HG02571 (cell line): ENCODE data around the gene PTPRG.

ENCODE experiments used
- ATAC-seq: cut with Tn5 transposase; IDR thresholded peaks from one replicate; pipeline ENCODE4 v1.9.1; 2021; ENCODE audit warnings: mild to moderate bottlenecking, moderate library complexity; ENCODE audit not compliant: unreplicated experiment

Gene PTPRG

DNA sequence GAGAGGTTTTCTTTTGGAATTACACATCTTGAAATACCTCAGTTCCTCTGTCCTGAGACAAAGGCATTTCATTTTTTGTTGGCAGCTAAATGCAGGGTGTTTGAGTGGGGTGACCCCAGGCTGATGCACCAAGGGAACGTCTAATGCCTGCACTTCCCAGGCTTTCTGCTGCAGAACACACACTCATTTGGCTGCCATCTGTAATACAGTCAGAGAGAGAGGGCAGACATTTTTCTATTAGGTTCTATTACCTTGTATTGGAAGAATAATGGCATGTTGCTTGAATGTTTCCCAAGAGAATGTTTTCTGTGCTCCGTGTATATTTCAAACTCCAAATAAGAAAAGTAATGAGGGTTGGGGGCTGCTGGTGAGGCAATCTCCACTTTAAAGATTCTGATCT is 87.1 kb downstream of the PTPRG start:
- ATAC-seq = no peak

DNA sequence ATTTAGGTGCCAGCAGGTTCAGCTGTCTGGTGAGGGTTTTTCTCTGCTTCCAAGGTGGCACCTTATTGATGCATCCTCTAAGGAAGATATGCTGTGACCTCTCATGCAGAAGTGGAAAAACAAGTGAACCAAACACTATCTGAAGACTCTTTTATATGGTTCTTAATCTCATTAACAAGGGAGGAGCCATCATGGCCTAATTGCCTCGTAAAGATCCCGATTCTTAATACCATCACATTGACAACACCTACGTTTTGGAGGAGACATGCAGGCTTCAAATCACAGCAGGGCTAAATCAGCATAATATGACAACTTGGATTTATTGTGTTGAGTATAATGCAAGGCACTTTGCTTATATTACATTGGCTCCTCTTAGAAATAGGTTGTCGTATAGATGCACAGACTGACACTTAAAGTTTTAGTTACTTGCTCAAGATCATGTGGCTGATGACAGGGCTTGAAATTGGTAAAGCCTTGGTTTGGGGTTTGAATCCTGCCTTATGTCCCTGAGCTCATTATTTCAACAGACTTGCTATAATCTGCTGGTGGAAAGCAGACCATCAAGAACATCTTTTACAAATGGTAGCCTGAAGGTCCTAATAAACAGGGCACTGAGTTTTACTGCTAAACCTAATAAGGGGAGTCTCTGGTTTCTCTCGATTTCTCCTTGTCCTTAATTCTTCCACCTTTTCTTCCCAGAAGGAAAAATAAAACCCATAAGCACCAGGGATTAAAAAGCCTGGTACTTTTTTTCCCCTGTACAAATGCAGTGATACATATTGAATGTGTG is 88.2 kb downstream of the PTPRG start:
- no peak for ATAC-seq

DNA sequence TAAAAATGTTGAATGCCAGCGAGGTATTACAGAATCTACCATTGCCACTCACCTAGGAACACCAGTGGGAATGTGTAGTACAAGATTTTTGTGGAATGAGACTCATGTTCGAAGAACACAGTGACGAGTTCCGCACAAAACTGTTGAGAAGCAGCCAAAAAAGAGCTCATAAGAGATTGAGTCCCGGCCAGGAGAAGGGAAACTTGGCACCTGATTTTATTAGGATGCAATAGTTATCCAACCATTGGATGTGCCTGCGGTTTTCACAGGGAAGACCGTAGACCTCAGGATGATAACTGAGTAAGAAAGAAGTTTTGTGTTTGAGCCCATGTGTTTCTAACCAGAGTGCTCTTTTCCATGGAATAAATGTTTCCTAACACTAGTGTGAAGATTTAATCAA is 88.9 kb downstream of the PTPRG start:
- no peak for ATAC-seq

DNA sequence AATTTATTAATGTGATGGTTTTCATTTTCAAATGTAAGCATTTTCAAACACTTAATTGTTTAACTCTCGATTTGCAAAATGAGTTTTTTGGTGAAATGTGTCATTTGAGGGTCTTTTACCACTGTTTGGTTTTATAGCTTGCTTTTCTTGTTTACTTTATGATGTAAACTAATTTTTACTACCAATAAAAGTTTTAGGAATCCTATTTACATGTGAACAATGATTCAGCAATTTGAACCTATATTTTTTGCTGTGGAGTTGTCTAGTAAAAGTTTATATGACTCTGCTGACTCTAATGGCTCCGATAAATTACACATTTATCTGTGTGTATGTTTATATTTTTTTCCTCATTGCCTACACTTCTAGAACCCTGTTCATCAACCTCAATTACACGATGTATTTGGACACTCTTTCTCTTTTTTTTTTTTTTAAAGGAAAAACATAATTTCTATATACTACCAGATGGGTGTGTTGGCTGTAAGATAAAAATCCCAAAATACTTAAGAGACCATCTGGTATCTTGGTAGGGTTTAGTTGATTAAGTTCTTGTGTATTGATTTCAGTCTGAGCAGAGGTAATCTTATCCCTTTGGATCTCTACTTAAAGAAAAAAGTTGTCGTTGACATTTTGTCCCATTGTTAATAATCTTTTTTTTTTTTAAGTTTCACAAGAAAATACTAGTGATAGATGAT is 89.5 kb downstream of the PTPRG start:
- ATAC-seq = no peak

DNA sequence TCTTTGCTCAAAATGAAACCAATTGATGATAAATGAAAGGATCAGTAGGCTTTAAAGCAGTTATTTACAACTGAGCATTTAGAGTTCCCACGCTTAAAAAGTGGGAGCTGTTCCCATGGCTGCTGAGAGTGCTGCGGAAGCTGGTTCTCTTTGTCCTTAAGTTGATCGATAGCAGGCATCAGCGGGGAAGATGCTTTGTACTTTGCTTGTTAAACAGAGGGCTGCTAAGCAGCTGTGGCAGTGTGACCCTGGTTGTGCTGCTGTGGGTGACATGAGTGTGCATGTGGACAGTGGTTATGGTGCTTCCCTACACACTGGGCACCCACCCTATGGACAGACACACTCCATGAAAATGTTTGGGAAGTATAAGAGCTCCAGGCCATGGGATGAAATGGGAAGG is 96.3 kb downstream of the PTPRG start:
- no peak for ATAC-seq

DNA sequence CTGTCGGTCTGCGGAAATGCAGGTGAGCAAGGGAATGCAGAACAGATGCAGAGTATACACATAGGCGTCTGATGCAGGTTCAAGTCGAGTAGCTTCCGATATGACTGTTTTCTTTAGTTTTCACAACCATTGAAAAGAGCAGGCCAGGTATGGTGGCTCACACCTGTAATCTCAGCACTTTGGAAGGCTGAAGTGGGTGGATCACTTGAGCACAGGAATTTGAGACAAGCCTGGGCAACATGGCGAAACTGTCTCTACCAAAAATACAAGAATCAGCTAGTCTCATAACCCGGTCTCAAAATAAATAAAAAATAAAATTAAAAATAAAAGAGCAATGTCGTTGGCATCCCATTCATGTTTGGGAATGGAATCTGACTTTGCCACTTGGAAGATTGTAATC is 101.5 kb downstream of the PTPRG start:
- ATAC-seq = no peak

DNA sequence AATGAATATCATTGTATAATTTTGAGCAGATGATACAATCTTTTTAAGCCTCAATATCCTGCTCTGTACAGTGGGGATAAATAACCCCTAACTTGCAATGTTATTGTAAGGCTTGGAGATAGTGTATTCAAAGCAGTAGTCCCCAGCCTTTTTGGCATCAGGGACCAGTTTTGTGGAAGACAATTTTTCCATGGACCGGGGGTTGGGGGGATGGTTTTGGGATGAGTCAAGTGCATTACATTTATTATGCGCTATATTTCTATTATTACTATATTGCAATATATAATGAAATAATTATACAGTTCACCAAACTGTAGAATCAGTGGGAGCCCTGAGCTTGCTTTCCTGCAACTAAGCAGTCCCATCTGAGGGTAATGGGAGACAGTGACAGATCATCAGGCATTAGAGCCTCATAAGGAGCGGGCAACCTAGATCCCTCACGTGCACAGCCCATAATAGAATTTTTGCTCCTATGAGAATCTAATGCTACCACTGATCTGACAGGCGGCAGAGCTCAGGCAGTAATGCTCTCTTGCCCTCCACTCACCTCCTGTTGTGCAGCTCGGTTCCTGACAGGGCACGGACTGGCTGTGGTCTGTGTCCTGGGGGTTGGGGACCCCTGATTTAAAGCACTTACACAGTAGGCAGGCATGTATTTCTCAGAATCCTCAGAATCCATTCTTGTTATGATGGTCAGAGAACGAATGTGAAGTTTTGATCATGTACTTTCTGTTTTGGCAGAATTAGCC is 102.2 kb downstream of the PTPRG start:
- no peak for ATAC-seq

DNA sequence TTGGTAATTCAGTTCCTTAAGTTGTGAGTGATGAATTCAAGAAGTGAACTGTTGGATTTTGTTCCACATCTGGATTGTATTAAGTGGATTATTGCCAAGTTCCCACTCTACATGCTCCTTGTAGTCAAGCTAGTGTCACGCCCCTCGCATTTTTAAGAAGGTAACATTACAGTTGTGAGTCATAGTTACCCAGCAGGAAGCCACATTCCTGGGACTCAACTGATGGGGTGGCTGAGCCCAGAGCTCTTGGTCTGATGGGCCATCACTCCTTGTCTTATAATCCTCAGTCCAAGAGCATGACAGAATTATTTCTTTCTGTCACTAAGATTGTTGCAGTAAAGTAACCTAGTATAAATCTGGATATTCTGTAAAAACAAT is 102.7 kb downstream of the PTPRG start:
- ATAC-seq = no peak

DNA sequence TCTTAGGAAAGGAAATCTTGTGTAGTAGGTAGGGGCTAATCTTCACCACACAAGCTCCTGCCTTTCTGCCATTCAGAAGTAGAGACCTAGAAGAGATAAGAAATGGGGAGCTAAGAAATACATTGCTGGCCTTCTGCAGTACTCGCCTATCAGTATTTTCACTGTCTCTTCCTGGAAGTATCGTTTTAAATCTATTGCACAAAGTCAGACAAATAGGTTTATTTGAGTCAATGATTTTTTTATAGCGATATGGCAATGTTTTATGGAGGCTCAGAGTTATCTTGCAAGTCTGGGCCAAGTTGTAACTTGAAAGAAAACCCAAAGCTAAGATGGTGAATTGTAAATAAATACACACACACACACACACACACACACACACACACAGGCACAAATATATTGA is 103.8 kb downstream of the PTPRG start:
- ATAC-seq = no peak

DNA sequence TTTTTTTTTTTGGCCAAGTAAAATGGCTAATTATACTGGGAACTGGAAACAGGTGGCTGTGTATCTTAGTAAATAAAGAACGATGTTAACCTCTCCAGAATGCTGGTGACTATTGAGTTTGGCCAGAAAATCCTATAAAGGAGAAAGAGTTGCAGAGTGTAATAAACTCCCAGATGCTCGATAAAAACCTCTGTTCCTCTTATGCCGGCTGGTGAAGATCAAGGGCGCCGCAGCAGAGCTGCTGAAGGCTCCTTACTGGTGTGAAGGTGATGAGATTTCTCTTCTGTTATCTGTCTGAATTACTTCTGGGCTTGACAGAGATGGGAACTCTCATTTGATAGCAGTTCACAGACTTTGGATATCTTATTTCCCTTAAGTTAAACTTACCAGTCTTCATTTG is 104.6 kb downstream of the PTPRG start:
- no peak for ATAC-seq

DNA sequence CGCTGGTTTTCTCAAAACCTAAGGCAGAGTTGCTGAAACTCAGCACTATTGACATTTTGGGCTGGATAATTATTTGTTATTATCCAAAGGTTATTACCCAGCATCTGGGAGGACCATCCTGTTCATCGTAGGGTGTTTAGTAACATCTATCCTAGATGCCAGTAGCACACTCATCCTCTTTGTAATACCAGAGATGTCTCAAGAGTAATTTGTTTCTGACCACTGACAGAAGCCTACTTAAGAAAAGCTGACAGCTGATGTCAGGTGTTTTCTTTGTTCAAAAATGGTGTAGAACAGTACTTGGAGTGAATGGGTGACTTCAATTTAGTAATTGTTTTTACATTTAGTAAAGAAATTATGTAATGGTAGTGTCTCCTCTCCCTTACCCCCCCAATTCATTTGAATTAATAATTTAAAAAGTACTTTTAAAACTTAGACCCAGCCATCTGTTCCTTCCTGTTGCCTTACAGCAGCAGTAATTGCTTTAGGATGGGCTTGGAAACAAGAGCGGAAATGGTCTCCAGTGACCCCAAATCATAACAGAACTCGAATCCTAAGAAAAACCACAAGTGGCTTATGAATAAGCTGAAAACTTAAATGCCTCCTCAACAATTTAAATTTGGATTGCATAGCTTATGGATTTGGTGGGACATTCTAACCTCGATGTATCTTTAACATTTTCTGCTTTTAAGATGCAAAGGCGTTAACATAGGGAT is 105.4 kb downstream of the PTPRG start:
- ATAC-seq = no peak

DNA sequence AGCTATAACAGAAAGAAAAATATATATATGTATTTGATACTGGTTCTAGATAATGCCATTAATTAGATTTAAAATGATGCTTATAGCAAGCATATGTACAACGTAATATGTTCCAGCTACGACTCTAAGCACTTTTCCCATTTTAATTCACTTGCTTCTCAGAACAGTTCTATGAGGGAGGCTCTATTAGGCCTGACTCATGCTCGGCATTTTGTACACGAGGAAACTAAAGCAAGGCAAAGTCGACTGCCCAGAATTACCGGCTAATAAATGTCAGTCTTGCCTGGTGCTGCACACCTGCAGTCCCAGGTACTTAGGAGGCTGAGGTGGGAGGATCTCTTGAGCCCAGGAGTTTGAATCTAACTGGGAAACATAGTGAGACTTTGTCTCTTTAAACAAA is 106.0 kb downstream of the PTPRG start:
- no peak for ATAC-seq

DNA sequence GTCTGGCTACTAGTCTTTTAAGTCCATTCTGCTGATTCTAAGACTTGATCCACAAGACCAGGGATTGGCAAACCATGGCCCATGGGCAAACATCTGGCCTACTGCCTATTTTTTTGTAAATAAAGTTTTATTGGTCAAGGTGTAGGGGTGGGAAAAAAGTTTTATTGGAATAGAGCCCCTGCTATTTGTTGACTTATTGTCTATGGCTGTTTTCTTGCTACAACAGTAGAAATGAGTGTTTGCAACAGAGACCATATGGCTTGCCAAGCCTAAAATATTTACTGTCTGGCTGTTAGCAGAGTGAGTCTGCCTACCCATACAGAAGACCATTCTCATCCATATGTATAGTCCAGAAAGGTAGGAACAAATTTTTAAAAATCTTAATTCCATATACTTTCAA is 106.4 kb downstream of the PTPRG start:
- no peak for ATAC-seq

DNA sequence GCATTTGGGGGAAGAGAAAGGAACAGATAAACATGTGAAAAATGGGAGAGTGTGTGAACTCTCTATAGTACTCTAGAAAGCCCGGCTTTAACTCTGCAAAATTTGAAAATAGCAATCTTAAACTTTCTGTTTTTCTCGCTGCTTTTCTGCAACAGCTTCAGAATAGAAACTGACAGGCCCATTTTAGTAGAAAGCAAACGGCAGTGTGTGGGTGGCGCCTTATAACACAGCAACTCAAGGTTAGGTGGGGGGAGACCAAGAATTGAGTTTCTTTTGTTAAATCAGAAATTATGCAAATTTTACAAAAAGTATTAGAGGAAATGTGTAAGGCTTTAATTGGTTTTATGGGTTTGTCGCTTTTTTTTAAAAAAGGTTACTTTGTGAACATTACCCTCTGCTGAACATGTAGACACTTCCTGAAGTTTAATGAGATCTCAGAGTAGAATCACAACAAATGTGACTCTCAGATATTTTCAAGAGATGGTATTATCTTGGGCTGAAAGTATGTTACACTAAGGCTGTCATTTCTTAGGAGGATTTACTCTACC is 107.0 kb downstream of the PTPRG start:
- no peak for ATAC-seq

DNA sequence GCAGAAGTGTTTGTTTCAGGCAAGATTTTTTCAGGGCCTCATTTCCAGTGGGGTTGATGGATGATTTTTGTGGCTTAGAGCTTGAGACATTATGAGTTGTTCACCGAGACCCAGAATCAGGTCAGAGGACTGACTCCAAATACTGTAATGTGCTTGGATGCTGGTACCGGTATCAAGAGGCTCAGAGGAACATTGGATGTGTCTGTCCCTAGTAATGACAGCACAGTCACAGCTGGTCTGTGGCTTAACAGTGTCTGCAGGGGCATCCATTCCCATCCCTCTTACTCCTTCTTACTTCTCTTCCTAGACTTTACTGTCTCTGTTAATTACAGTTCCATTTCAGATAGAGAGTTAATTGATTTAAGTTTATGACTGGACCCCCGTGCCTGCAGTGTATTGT is 107.8 kb downstream of the PTPRG start:
- no peak for ATAC-seq

DNA sequence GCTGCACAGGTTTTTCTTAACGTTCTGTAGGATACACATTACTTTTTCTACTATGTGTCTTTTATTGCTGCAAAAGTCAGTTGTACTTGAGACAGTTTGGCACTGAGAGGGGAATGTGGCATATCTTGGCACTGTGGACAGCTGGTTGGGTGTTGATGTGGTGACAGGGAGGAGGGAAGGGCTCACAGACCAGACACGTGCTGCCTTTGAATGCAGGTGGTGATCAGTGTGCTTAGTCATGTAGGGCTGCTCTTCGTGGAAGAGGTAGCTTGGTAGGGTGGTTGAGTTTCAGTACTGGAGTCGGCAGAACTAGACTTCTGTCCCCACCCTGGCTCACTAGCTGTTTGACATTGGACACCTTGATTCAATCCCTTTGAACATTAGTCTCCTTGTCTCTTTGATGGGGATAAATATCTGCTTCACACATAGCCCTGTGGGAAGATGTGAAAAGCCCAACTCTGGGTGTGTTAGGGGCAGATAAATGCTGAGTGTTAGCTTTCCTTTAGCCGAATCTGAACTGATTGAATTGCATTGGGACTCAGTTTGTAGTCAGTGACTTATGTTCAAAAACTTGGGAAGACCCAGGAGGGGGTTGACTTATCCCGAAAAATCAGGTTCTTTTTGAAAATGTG is 108.4 kb downstream of the PTPRG start:
- no peak for ATAC-seq

DNA sequence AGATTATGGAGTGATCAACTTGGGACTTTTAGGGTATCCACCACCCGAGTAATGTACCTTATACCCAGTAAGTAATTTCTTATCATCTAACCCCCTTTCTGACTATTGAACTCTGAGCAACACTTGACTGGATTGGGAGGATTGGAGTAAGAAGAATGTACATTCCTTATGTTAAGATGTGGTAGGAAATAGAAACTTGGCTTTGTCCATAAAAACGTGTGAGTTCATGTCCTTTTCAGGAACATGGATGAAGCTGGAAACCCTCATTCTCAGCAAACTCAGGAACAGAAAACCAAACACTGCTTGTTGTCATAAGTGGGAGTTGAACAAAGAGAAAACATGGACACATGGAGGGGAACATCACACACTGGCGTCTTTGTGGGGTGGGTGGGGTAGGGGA is 112.3 kb downstream of the PTPRG start:
- ATAC-seq = no peak

DNA sequence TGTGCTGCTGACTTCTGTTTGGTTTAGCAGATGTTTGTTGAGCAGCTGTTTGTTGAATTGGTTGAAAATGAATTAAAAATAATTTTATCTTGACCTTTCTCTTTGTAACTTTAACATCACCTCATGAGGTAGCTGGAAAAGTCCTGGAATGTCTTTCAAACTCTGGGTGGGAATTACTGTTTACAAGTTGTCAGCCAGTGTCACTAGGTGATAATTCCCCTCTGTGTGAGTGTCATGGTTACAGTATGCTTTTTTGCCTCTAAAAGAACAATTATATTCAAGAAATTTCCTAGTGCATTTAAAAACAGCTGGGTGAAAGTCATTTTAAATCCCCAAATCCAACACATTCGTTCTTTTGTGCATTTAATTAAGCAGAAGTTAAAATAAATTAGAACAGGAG is 113.2 kb downstream of the PTPRG start:
- no peak for ATAC-seq

DNA sequence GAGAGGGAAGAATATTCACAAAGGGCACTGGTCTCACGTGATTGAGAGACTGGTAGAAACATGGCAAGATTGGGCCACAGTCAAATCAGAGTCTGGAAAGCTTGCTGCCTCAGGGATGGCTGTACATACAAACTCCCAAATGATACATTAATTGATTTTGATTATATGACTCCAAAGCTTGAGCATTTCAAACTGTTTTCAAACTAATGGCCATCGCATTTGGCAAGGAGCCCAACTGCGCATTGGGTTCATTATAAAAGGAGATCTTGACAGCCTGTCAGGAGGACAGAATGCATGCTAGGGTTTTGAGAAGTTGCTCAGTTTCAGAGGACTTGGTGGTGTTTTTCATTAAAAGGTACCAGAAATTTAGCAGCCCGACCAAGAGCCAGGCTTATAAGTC is 117.7 kb downstream of the PTPRG start:
- ATAC-seq = no peak

DNA sequence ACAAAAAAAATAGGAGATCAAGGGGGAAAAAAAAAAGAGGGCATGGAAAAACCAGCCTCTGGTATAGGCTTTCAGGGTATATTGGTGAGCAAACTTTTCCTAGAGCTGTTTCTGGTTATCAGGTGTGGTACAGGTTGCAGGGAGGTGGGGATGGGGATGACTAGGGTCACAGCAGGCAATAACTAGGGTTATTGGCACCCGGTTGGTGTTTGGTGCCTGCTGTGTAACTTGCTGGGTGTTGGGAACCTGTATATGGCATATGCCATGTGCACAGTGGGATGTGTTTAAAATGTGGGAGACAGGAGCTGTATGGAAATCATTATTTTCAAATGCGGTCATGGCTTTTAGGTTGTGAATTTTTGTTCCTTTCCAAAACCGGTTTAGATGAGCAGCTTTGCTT is 119.2 kb downstream of the PTPRG start:
- no peak for ATAC-seq

DNA sequence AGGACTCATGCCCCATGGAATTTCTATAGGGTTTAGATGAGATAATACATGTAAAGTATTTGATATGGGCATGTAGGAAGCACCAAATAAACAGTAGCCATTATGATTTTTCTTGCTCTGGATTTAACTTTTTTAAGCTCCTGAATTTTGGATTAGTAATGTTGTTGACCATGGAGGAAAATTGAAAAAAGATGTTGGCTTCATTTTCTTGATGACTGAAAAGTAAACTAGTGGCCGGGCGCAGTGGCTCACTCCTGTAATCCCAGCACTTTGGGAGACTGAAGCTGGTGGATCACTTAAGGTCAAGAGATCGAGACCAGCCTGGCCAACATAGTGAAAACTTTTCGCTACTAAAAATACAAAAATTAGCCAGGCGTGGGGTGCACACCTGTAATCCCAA is 120.3 kb downstream of the PTPRG start:
- no peak for ATAC-seq
